K562 (cell line): ENCODE data around the gene ZMIZ1.

ENCODE experiments used
- FOS ChIP-seq: IDR thresholded peaks from 3 replicates; pipeline ENCODE4 v1.6.1; 2011; ENCODE audit not compliant: insufficient read length; ENCODE audit errors: extremely low read depth
- NCOA2 ChIP-seq, 2 experiments: fragments of 450-650 bp; IDR thresholded peaks; 2 replicates each; pipeline ENCODE4 v1.6.1; 2018; ENCODE audit warnings: mild to moderate bottlenecking in 2 of 2, moderate library complexity in 1 of 2; ENCODE audit not compliant: partially characterized antibody in 2 of 2
- REST ChIP-seq, 2 experiments: fragments of 450-650 bp; formaldehyde crosslinking in 1 of 2; IDR thresholded peaks; 2 replicates each; pipeline versions ENCODE4 v1.4.0 to v1.6.1; 2014 to 2020; ENCODE audit warnings: mild to moderate bottlenecking in 2 of 2, borderline replicate concordance in 1 of 2, low read depth in 1 of 2
- SP2 ChIP-seq: IDR thresholded peaks from 2 replicates; pipeline ENCODE4 v1.6.1; 2011; ENCODE audit warnings: mild to moderate bottlenecking, low read depth, low read length, moderate library complexity; ENCODE audit not compliant: poor library complexity, severe bottlenecking; ENCODE audit errors: extremely low read depth
- U2AF2 ChIP-seq: fragments of 200-400 bp; formaldehyde crosslinking; optimal IDR thresholded peaks from 2 replicates; pipeline ENCODE3; 2017; ENCODE audit warnings: low read depth, mild to moderate bottlenecking, low read length
- ZBTB2 ChIP-seq: fragments of 450-650 bp; IDR thresholded peaks from 2 replicates; pipeline ENCODE4 v1.6.1; 2016; ENCODE audit warnings: antibody characterized with exemption

GRCh38 chr10:79354615-79355014 lies 285.8 kb downstream of the ZMIZ1 start:
- TF ChIP-seq NCOA2 (IDR thresholded peaks at IDR 0.05; ENCODE audit: partially characterized antibody in 2 of 2): no peak
- TF ChIP-seq U2AF2: no peak
- TF ChIP-seq ZBTB2: no peak
- TF ChIP-seq FOS: no peak
- no peak for TF ChIP-seq REST (IDR thresholded peaks at IDR 0.05; ENCODE audit: borderline replicate concordance)
- TF ChIP-seq REST (CRISPR knock-in tag; IDR thresholded peaks at IDR 0.05; ENCODE audit: low read depth): no peak
- no peak for TF ChIP-seq SP2
